NCI-H1092 (cell line): ENCODE results near the gene PCSK6.

Experiments used
- DNase-seq: peaks from one replicate; lab custom pipeline; 2025; lab: John Stamatoyannopoulos, UW

The PCSK6 gene

GRCh38 chr15:101446518-101447167 is 42.9 kb downstream of the PCSK6 start:
- DNase-seq = no peak

- DNase-seq = no peak
Observed at GRCh38 chr15:101445562-101446517, 43.7 kb downstream of the PCSK6 start.

- no peak for DNase-seq
Observed at GRCh38 chr15:101444807-101445508, 44.5 kb downstream of the PCSK6 start.

- DNase-seq = no peak
Observed at GRCh38 chr15:101444015-101444414, 45.5 kb downstream of the PCSK6 start.

GRCh38 chr15:101442272-101442671 is 47.2 kb downstream of the PCSK6 start:
- no peak for DNase-seq

GRCh38 chr15:101441696-101442095 is 47.8 kb downstream of the PCSK6 start:
- DNase-seq = no peak

GRCh38 chr15:101440846-101441590 is 48.5 kb downstream of the PCSK6 start:
- DNase-seq = no peak

GRCh38 chr15:101439920-101440319 is 49.6 kb downstream of the PCSK6 start:
- no peak for DNase-seq

GRCh38 chr15:101439285-101439919 is 50.1 kb downstream of the PCSK6 start:
- DNase-seq = no peak

GRCh38 chr15:101438482-101439284 is 50.8 kb downstream of the PCSK6 start:
- no peak for DNase-seq

- no peak for DNase-seq
Observed at GRCh38 chr15:101437618-101438481, 51.7 kb downstream of the PCSK6 start.

GRCh38 chr15:101437209-101437608 is 52.3 kb downstream of the PCSK6 start:
- DNase-seq = no peak

GRCh38 chr15:101436526-101436925 is 53.0 kb downstream of the PCSK6 start:
- DNase-seq = no peak

- DNase-seq = no peak
Observed at GRCh38 chr15:101435761-101436160, 53.7 kb downstream of the PCSK6 start.

GRCh38 chr15:101434032-101434920 is 55.2 kb downstream of the PCSK6 start:
- no peak for DNase-seq

GRCh38 chr15:101433396-101433795 is 56.1 kb downstream of the PCSK6 start:
- no peak for DNase-seq

- DNase-seq = no peak
Observed at GRCh38 chr15:101432982-101433381, 56.5 kb downstream of the PCSK6 start.

GRCh38 chr15:101431748-101432147 is 57.8 kb downstream of the PCSK6 start:
- DNase-seq = no peak

GRCh38 chr15:101431301-101431700 is 58.2 kb downstream of the PCSK6 start:
- DNase-seq = no peak
